AG04450 (cell line): ENCODE measurements around the gene SH3BGRL3. TPM values are rescaled to one million over a fixed set of nuclear protein-coding genes. Genes with fewer than 3 reads are reported as not detected.

Experiments
- CTCF ChIA-PET: fragments of 300-600, 350-600 bp; formaldehyde crosslinking; extraction: SDS; loops from one replicate; lab custom pipeline; 2022; ENCODE audit warnings: antibody characterized with exemption, inconsistent platforms; lab: Charles Lee
- POLR2A ChIA-PET: fragments of 350-600 bp; formaldehyde crosslinking; extraction: SDS; loops from one replicate; lab custom pipeline; 2021; ENCODE audit warnings: antibody characterized with exemption, inconsistent platforms; lab: Yijun Ruan, JAX
- DNase-seq: peaks from one replicate; pipeline ENCODE4 v3.0.0-alpha.2; 2011; ENCODE audit warnings: low read depth, low spot score
- H3K27ac ChIP-seq: one replicate; pipeline ENCODE4 v1.5.1; 2012; ENCODE audit warnings: low read depth, low read length, control low read depth
- H3K27me3 ChIP-seq: one replicate; pipeline ENCODE4 v1.6.0; 2012; ENCODE audit warnings: low read length; ENCODE audit not compliant: control insufficient read depth, insufficient read depth
- H3K4me3 ChIP-seq: 2 replicates; pipeline ENCODE4 v1.5.1; 2011; ENCODE audit warnings: mild to moderate bottlenecking, low read depth, low read length, control low read depth
- H3K9me3 ChIP-seq: 2 replicates; pipeline ENCODE4 v1.5.1; 2012; ENCODE audit warnings: low read length; ENCODE audit not compliant: control insufficient read depth, insufficient read depth
- CTCF ChIP-seq: IDR thresholded peaks from 2 replicates; pipeline ENCODE4 v1.5.1; 2011; ENCODE audit warnings: low read depth, low read length, control low read depth, inconsistent platforms
- polyA plus RNA-seq: library from polyadenylated mRNA; depleted of rRNA; stranded (reverse); fragments of >200 nt; gene quantifications from 2 replicates; pipeline ENCODE4 v1.2.3, GENCODE V29; 2011

The SH3BGRL3 gene
- polyA plus RNA-seq, 1 experiment = 307 TPM

DNA sequence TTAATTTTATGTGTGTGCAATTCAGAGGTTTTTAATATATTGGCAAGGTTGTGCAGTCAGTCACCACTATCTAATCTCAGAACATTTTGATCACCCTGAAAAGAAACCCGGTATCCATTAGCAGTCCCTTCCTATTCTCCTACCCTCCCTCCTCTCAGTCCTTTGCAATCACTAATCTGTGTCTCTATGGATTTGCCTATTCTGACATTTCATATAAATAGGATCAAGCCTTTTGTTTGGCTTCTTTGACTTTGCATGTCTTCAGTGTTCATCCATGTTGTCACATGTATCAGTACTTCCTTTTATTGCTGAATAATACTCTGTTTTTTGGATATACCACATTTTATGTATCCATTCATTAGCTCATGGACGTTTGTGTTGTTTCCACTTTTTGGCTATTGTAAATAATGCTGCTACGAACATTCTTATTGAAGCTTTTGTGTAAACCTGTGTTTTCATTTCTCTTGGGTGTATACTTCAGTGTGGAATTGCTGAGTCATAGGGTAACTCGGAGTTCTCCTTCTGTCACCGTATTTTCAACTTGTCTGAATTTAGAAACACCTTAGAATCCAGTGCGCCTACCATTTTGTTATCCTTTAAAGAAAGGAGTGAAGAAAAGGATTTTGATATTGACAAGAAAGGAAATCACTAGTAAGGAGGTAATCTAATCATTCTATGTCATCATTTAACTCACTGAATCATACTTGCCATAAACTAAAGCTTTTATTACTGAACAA lies 42.5 kb upstream of the SH3BGRL3 start:
- no peak for DNase-seq
- TF ChIP-seq CTCF = no peak
- Histone ChIP-seq H3K27me3 (no peaks in the 10 kb centered on the region), H3K4me3 (no peak overlapping the region), H3K27ac (no peak overlapping the region), H3K9me3 (no peaks in the 10 kb centered on the region; the same call in 1 of the 2 replicates)
- ChIA-PET CTCF (interaction anchor here (0.7 to 1.8 kb wide), 3 partner anchors 37 to 84 kb away, joined by 3 to 5 read pairs (median 3); partner anchors contain the start of gene ZNF593), POLR2A (no interaction called here)

- no peak for TF ChIP-seq CTCF
- CTCF ChIA-PET = no interaction called here
- Histone ChIP-seq H3K27me3 (no peaks in the 10 kb centered on the region), H3K4me3 (no peak overlapping the region), H3K9me3 (no peaks in the 10 kb centered on the region), H3K27ac (no peak overlapping the region)
- POLR2A ChIA-PET = no interaction called here
- no peak for DNase-seq
These were observed 40.0 kb upstream of the SH3BGRL3 start for GRCh38 chr1:26239936-26240335.

DNA sequence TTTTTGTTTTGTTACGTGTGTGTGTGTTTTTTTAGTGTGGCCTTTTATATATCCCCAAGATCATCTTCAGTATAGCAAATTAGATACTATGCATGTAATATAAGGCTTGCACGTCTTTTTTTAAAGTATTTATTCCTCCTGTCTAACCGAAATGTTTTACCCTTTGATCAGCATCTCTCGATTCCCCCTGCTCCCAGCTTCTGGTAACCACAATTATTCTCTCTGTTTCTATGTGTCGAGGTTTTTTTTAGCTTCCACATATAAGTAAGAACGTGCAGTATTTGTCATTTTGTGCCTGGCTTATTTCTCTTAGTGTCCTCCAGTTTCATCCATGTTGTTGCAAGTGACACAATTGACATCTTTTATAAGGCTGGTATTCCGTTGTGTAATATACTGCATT lies 27.2 kb upstream of the SH3BGRL3 start:
- Histone ChIP-seq H3K4me3 (no peak overlapping the region), H3K9me3 (no peaks in the 10 kb centered on the region), H3K27me3 (no peaks in the 10 kb centered on the region), H3K27ac (no peak overlapping the region)
- DNase-seq = no peak
- CTCF ChIA-PET = interaction anchor here (1.1 to 1.3 kb wide), 2 partner anchors 19 to 23 kb away, joined by 3 to 5 read pairs; partner anchors contain the start of gene CEP85
- no peak for TF ChIP-seq CTCF
- POLR2A ChIA-PET = no interaction called here

DNA sequence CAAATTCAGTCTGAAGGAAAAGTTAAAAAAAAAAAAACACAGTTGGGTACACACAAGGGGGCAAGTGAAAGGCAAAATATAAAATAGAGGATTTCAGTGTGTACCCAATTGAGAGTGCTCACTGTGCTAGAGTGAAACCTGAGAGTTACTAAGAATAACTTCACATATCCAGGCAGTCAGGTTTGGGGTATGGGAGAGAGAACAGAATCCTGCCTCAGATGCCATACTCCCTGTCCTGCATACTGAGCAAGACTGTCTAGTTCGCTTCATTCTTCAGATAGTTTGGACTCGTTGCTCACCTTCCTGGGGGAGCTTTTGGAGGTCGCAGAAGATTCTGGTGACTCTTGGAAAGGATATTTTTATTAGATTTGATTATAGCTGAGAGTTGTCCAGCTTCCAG lies 25.5 kb upstream of the SH3BGRL3 start:
- Histone ChIP-seq H3K27ac (no peak overlapping the region), H3K4me3 (no peak overlapping the region), H3K27me3 (no peaks in the 10 kb centered on the region), H3K9me3 (no peaks in the 10 kb centered on the region)
- ChIA-PET POLR2A (no interaction called here), CTCF (interaction anchor here (0.5 to 2.2 kb wide), 4 partner anchors 14 to 67 kb away, joined by 3 to 8 read pairs (median 4); partner anchors contain the start of gene CEP85)
- no peak for DNase-seq
- TF ChIP-seq CTCF = no peak

DNA sequence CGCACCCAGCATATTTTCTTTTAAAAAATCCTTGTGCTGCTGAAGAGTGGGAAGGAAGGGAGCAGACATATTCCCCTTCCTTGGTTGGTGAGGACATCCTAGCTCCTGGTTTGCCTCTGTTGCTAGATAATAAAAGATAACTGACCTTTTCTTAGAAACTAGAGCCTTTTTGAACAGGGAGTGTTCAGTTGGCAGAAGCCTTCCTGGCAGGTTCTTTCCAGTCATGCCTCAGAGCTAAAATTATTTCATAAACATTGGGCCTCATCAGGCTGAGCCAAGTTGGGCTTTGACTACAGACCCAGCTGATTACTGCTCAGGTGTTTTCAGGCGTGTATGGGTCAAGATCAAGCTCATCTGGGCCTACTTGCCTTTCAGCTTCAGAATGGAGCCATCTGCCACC lies 22.7 kb upstream of the SH3BGRL3 start:
- POLR2A ChIA-PET = no interaction called here
- no peak for TF ChIP-seq CTCF
- Histone ChIP-seq H3K9me3 (no peaks in the 10 kb centered on the region), H3K4me3 (no peak overlapping the region), H3K27me3 (no peaks in the 10 kb centered on the region), H3K27ac (no peak overlapping the region)
- no peak for DNase-seq
- CTCF ChIA-PET = interaction anchor here (0.5 to 2.0 kb wide), 2 partner anchors 23 to 119 kb away, joined by 8 to 10 read pairs; partner anchors contain the start of gene CEP85
